NCI-H187 (cell line): ENCODE results near the gene FRAT1.
"Not testable (repeated sequence)": the region's sequence is repeated elsewhere in the genome, so short reads cannot be mapped to it uniquely, and the experiment has no call there.

Experiments
- DNase-seq, 2 experiments: peaks; one replicate each; lab custom pipeline; 2025; lab: John Stamatoyannopoulos, UW

The FRAT1 gene

GRCh38 chr10:97318772-97319651 lies at the start of gene FRAT1:
TSS of gene FRAT1 (plus strand) at chr10:97319271. CDS start at chr10:97319454, 183 bp downstream.
- DNase-seq = peak; percentile 62 to 70

GRCh38 chr10:97270523-97271154 lies 48.4 kb upstream of the FRAT1 start:
- DNase-seq = no peak

- no peak for DNase-seq
These were observed 45.4 kb upstream of the FRAT1 start for GRCh38 chr10:97273700-97274099.

GRCh38 chr10:97274828-97275227 lies 44.2 kb upstream of the FRAT1 start:
- no peak for DNase-seq

GRCh38 chr10:97277551-97277950 lies 41.5 kb upstream of the FRAT1 start:
- DNase-seq = no peak

GRCh38 chr10:97278491-97278989 lies 40.5 kb upstream of the FRAT1 start:
- DNase-seq = no peak

- DNase-seq = no peak
These were observed 39.8 kb upstream of the FRAT1 start for GRCh38 chr10:97279121-97279815.

GRCh38 chr10:97280783-97281182 lies 38.3 kb upstream of the FRAT1 start:
- no peak for DNase-seq

- DNase-seq = not testable (repeated sequence)
These were observed 29.0 kb upstream of the FRAT1 start for GRCh38 chr10:97290076-97290475.

- DNase-seq = not testable (repeated sequence)
These were observed 28.3 kb upstream of the FRAT1 start for GRCh38 chr10:97290576-97291356.

- no peak for DNase-seq
These were observed 27.5 kb upstream of the FRAT1 start for GRCh38 chr10:97291357-97292096.

- peak; percentile 78 to 87 for DNase-seq
These were observed 26.8 kb upstream of the FRAT1 start, which contains the start of gene ARHGAP19 for GRCh38 chr10:97292097-97292861. TSS of gene ARHGAP19 (minus strand) at chr10:97292637. CDS start at chr10:97292627, 10 bp downstream.

GRCh38 chr10:97292862-97293198 lies 26.2 kb upstream of the FRAT1 start:
- DNase-seq = no peak

GRCh38 chr10:97297556-97298222 lies 21.4 kb upstream of the FRAT1 start:
- no peak for DNase-seq

GRCh38 chr10:97298223-97298571 lies 20.9 kb upstream of the FRAT1 start:
- no peak for DNase-seq

GRCh38 chr10:97300980-97301379 lies 18.1 kb upstream of the FRAT1 start:
- DNase-seq = no peak

GRCh38 chr10:97302088-97302791 lies 16.8 kb upstream of the FRAT1 start:
- no peak for DNase-seq

GRCh38 chr10:97307441-97307840 lies 11.6 kb upstream of the FRAT1 start:
- DNase-seq = no peak
